ENCODE measurements around the gene FABP6.

The FABP6 gene

GRCh38 chr5:160287378-160288051, 58.2 kb downstream of the FABP6 start:
- Histone ChIP-seq H3K27ac (no peak overlapping the region), H3K4me3 (no peak overlapping the region)
- no peak for TF ChIP-seq CTCF (IDR thresholded peaks at IDR 0.05)
- DNase-seq (ENCODE audit: low spot score), result no peak
